Gastroesophageal sphincter (tissue), 4 donors: ENCODE results near the gene YKT6. TPM values are rescaled to one million over a fixed set of nuclear protein-coding genes. Genes with fewer than 3 reads are reported as not detected.

Source experiments
- ATAC-seq: fragments of 150-250 bp; one replicate; pipeline ENCODE4 v1.9.1; 2016; ENCODE audit warnings: mild to moderate bottlenecking, moderate library complexity
- H3K27ac ChIP-seq, 4 donors: fragments of 200-600 bp; sonication (generic) in 3 of 4; 1 replicate in 3 of 4; 2 replicates in 1 of 4; pipeline ENCODE4 v1.5.1; 2016 to 2019
- H3K27me3 ChIP-seq: fragments of 200-600 bp; sonication (generic); one replicate; pipeline ENCODE4 v1.5.1; 2019
- H3K36me3 ChIP-seq, 2 donors: fragments of 200-600 bp; sonication (generic); one replicate each; pipeline ENCODE4 v1.5.1; 2019; ENCODE audit warnings: control low read depth in 1 of 2
- H3K4me1 ChIP-seq, 3 donors: fragments of 200-600 bp; sonication (generic); 1 replicate in 2 of 3; 2 replicates in 1 of 3; pipeline ENCODE4 v1.5.1; 2016 to 2019; ENCODE audit warnings: control low read depth in 2 of 3
- H3K4me3 ChIP-seq, 2 donors: fragments of 200-600 bp; sonication (generic); one replicate each; pipeline ENCODE4 v1.5.1; 2019; ENCODE audit warnings: mild to moderate bottlenecking in 1 of 2, moderate library complexity in 1 of 2
- H3K9me3 ChIP-seq, 3 donors: fragments of 200-600 bp; sonication (generic); one replicate each; pipeline ENCODE4 v1.5.1; 2017 to 2019; ENCODE audit warnings: control low read depth in 2 of 3
- EP300 ChIP-seq: sonication (generic); formaldehyde crosslinking; IDR thresholded peaks from one replicate; pipeline ENCODE4 v1.6.1; 2017; ENCODE audit warnings: antibody characterized with exemption, mild to moderate bottlenecking
- POLR2A ChIP-seq, 2 donors: fragments of 450-650 bp; IDR thresholded peaks; one replicate each; pipeline ENCODE4 v1.6.1; 2017; ENCODE audit warnings: antibody characterized with exemption in 2 of 2, mild to moderate bottlenecking in 2 of 2, moderate library complexity in 1 of 2
- POLR2AphosphoS5 ChIP-seq: sonication (generic); formaldehyde crosslinking; IDR thresholded peaks from one replicate; pipeline ENCODE4 v1.6.1; 2017; ENCODE audit warnings: antibody characterized with exemption
- WGBS, 2 donors: methylation state at CpG; one replicate each; pipeline ENCODE4 v1.1.5; 2018; ENCODE audit warnings: low coverage in 1 of 2; 5-methylcytosine and 5-hydroxymethylcytosine counted together
- total RNA-seq, 4 donors: library from RNA; depleted of rRNA; stranded (reverse); fragments of >200 nt; gene quantifications; one replicate each; pipeline ENCODE4 v1.1.0, GENCODE V29; 2016
- TF ChIP-seq, protein P1 (sequence below), 4 experiments: fragments of 200-600 bp in 2 of 4; fragments of 450-650 bp in 2 of 4; sonication (generic) in 1 of 4; IDR thresholded peaks; one replicate each; pipeline ENCODE4 v1.5.1; 2017 to 2019; ENCODE audit warnings: antibody characterized with exemption in 4 of 4, mild to moderate bottlenecking in 2 of 4, moderate library complexity in 2 of 4

Gene YKT6
- total RNA-seq, 4 donors from 2014 or later, result 50.2 to 79.2 (median 64.1) TPM

GRCh38 chr7:44228571-44229350, 28.0 kb downstream of the YKT6 start:
- H3K9me3 ChIP-seq, result no peaks in the 10 kb centered on the region
- no peak for TF ChIP-seq POLR2AphosphoS5
- TF ChIP-seq, protein P1, sequence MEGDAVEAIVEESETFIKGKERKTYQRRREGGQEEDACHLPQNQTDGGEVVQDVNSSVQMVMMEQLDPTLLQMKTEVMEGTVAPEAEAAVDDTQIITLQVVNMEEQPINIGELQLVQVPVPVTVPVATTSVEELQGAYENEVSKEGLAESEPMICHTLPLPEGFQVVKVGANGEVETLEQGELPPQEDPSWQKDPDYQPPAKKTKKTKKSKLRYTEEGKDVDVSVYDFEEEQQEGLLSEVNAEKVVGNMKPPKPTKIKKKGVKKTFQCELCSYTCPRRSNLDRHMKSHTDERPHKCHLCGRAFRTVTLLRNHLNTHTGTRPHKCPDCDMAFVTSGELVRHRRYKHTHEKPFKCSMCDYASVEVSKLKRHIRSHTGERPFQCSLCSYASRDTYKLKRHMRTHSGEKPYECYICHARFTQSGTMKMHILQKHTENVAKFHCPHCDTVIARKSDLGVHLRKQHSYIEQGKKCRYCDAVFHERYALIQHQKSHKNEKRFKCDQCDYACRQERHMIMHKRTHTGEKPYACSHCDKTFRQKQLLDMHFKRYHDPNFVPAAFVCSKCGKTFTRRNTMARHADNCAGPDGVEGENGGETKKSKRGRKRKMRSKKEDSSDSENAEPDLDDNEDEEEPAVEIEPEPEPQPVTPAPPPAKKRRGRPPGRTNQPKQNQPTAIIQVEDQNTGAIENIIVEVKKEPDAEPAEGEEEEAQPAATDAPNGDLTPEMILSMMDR (IDR thresholded peaks at IDR 0.05), result no peak
- no peak for TF ChIP-seq POLR2A (IDR thresholded peaks at IDR 0.05)
- TF ChIP-seq EP300, result no peak
- no peak overlapping the region for H3K4me3 ChIP-seq
- no peaks in the 10 kb centered on the region for H3K4me1 ChIP-seq
- H3K27me3 ChIP-seq, result peaks cover 34% of the 10 kb centered on the region
- WGBS, 2 donors, result 67% methylated on average over 13 of the region's 29 CpGs; no CpG with 5 or more reads in 1 of the 2 donors
- no peaks in the 10 kb centered on the region for H3K36me3 ChIP-seq
- H3K27ac ChIP-seq, result no peak overlapping the region
- ATAC-seq, result no peak

DNA sequence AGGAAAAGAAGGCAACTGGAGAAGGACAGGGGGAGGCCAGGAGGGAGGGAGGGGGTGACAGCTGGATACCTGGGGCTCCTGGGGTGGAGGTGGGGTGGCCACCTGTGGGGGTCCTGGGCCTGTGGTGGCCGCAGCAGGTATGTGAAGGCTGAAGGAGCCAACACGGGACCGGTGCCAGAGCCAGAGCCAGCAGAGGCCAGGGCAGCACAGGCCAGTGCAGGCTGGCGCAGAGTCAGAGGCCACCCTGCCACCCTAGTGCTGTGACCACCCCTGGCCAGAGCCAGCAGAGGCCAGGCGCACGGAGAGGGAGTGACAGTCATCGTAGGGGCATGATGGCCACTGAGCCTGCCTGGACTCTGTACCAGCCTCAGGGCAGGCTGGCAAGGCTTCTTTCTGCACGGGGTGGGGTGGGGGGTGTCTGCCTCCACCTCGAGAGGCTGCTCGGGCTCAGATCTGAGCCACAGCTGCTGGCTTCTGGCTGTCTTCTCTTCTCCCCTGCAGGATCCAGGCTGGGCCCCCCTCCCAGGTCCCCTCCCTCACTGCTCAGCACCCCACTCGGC, 28.8 kb downstream of the YKT6 start:
- no peaks in the 10 kb centered on the region for H3K4me1 ChIP-seq
- H3K27me3 ChIP-seq, result peaks cover 30% of the 10 kb centered on the region
- no peak overlapping the region for H3K4me3 ChIP-seq
- no peak for ATAC-seq
- no peak for TF ChIP-seq POLR2AphosphoS5
- no peak for TF ChIP-seq POLR2A (IDR thresholded peaks at IDR 0.05)
- TF ChIP-seq, protein P1 (IDR thresholded peaks at IDR 0.05), result no peak
- no peaks in the 10 kb centered on the region for H3K36me3 ChIP-seq
- no peaks in the 10 kb centered on the region for H3K9me3 ChIP-seq
- 93% methylated on average over 4 of the region's 11 CpGs; no CpG with 5 or more reads in 1 of the 2 donors for WGBS, 2 donors
- H3K27ac ChIP-seq, result no peak overlapping the region

- no peaks in the 10 kb centered on the region for H3K36me3 ChIP-seq
- no peaks in the 10 kb centered on the region for H3K9me3 ChIP-seq
- H3K27ac ChIP-seq, result no peak overlapping the region
- H3K27me3 ChIP-seq, result peaks cover 24% of the 10 kb centered on the region
- no peak overlapping the region for H3K4me3 ChIP-seq
- WGBS, 2 donors, result 100% methylated on average over 3 of the region's 7 CpGs; no CpG with 5 or more reads in 1 of the 2 donors
- TF ChIP-seq POLR2AphosphoS5, result no peak
- TF ChIP-seq, protein P1 (IDR thresholded peaks at IDR 0.05), result no peak
- no peak for TF ChIP-seq POLR2A (IDR thresholded peaks at IDR 0.05)
- TF ChIP-seq EP300, result no peak
- no peaks in the 10 kb centered on the region for H3K4me1 ChIP-seq
- no peak for ATAC-seq
Observed at GRCh38 chr7:44230286-44230685, 29.5 kb downstream of the YKT6 start.

DNA sequence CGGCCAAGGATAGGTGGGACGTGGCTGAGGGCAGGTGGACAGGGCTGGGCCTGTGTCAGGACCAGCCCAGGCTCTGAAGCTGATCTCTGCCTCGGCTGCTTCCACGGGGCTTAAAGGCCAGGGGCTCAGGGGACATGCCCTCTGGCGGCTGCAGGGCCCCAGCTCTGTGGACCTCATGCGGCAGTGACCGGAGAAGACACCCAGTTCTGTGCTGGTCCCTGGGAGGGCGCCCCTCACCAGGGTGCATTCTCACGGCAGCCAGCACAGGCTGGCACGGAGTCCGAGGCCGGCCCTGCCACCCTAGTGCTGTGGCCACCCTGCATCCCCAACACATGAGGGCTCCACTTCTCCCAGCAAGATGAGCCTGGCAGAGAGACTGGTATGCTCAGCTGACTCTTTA, 30.3 kb downstream of the YKT6 start:
- TF ChIP-seq EP300 (no peak), POLR2A (IDR thresholded peaks at IDR 0.05) (no peak), POLR2AphosphoS5 (no peak)
- TF ChIP-seq, protein P1 (IDR thresholded peaks at IDR 0.05), result no peak
- Histone ChIP-seq H3K4me1 (no peaks in the 10 kb centered on the region), H3K27ac (no peak overlapping the region), H3K27me3 (peaks cover 16% of the 10 kb centered on the region), H3K9me3 (no peaks in the 10 kb centered on the region), H3K36me3 (no peaks in the 10 kb centered on the region), H3K4me3 (no peak overlapping the region)
- ATAC-seq, result no peak
- WGBS, 2 donors, result 80% methylated on average over 1 of the region's 12 CpGs; no CpG with 5 or more reads in 1 of the 2 donors

DNA sequence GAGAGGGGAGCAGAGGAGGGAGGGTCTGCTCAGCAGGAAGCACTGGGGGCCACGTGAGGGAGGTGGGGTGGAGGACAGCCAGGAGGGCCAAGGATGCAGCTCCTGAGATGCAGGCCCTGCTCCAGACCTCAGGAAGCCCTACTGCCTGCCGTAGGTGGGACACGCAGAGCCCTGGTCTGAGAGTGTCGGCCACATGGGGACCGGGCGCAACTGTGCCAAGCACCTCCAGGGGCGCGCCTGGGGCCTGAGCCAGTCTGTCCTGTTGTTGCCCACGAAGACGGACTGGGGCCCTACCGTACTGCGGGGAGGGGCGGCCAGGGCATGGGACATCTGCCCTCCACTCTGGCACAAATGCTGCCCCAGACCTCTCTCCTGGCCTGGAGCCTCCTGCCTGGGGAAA, 31.6 kb downstream of the YKT6 start:
- H3K4me3 ChIP-seq, result no peak overlapping the region
- no peaks in the 10 kb centered on the region for H3K4me1 ChIP-seq
- WGBS, 2 donors, result 90% methylated on average over 2 of the region's 13 CpGs; no CpG with 5 or more reads in 1 of the 2 donors
- TF ChIP-seq POLR2A (IDR thresholded peaks at IDR 0.05), result no peak
- no peak for TF ChIP-seq POLR2AphosphoS5
- TF ChIP-seq EP300, result no peak
- TF ChIP-seq, protein P1 (IDR thresholded peaks at IDR 0.05), result no peak
- peaks cover 8% of the 10 kb centered on the region for H3K27me3 ChIP-seq
- no peaks in the 10 kb centered on the region for H3K9me3 ChIP-seq
- ATAC-seq, result no peak
- H3K27ac ChIP-seq, result no peak overlapping the region
- no peaks in the 10 kb centered on the region for H3K36me3 ChIP-seq
